LoVo (cell line): ENCODE results near the gene RHBDD3.
A peak's percentile ranks its signal among the peaks of the same experiment; 100 is the strongest.

Experiments
- DNase-seq: peaks from one replicate; pipeline ENCODE4 v3.0.0-alpha.2; 2016; ENCODE audit warnings: low spot score

Gene RHBDD3

GRCh38 chr22:29267858-29268510 lies at the start of gene RHBDD3, which contains the start of gene EWSR1:
TSS of gene RHBDD3 (minus strand) at chr22:29267981. CDS start at chr22:29265626, 2,355 bp downstream.
TSS of gene EWSR1 (plus strand) at chr22:29268268. CDS start at chr22:29268337, 69 bp downstream.
- DNase-seq = peak; percentile 97

GRCh38 chr22:29316141-29316828 lies 48.5 kb upstream of the RHBDD3 start:
- no peak for DNase-seq

- no peak for DNase-seq
These were observed 47.7 kb upstream of the RHBDD3 start, which contains the start of gene RASL10A for GRCh38 chr22:29315286-29316140. TSS of gene RASL10A (minus strand) at chr22:29315697. CDS start at chr22:29315246, 451 bp downstream.

GRCh38 chr22:29314537-29315285 lies 46.9 kb upstream of the RHBDD3 start:
- DNase-seq = no peak

GRCh38 chr22:29313576-29314466 lies 46.0 kb upstream of the RHBDD3 start:
- no peak for DNase-seq

GRCh38 chr22:29313126-29313575 lies 45.4 kb upstream of the RHBDD3 start:
- DNase-seq = no peak

- DNase-seq = no peak
These were observed 44.7 kb upstream of the RHBDD3 start for GRCh38 chr22:29312218-29313125.

- no peak for DNase-seq
These were observed 43.9 kb upstream of the RHBDD3 start for GRCh38 chr22:29311464-29312217.

- no peak for DNase-seq
These were observed 43.1 kb upstream of the RHBDD3 start for GRCh38 chr22:29310863-29311339.

- DNase-seq = no peak
These were observed 42.5 kb upstream of the RHBDD3 start for GRCh38 chr22:29310065-29310862.

GRCh38 chr22:29309332-29310064 lies 41.7 kb upstream of the RHBDD3 start:
- DNase-seq = no peak

- DNase-seq = no peak
These were observed 41.0 kb upstream of the RHBDD3 start for GRCh38 chr22:29308791-29309262.

- DNase-seq = no peak
These were observed 40.5 kb upstream of the RHBDD3 start for GRCh38 chr22:29308148-29308790.

GRCh38 chr22:29307596-29308147 lies 39.9 kb upstream of the RHBDD3 start:
- no peak for DNase-seq

GRCh38 chr22:29306835-29307595 lies 39.2 kb upstream of the RHBDD3 start:
- peak; percentile 83 for DNase-seq
